ELF-1 (cell line): ENCODE results near the gene EIF2AK3.
"Not testable (repeated sequence)": the region's sequence is repeated elsewhere in the genome, so short reads cannot be mapped to it uniquely, and the experiment has no call there.

ENCODE experiments used
- DNase-seq: peaks from one replicate; pipeline ENCODE4 v3.0.0-alpha.2; 2016; ENCODE audit warnings: low read depth, low spot score

Gene EIF2AK3

GRCh38 chr2:88627055-88627855 is at the start of gene EIF2AK3:
Gene EIF2AK3 (minus strand): TSS chr2:88627464. CDS start chr2:88627274, 190 bp downstream.
- DNase-seq = peak; percentile 100

GRCh38 chr2:88673363-88673762 is 46.1 kb upstream of the EIF2AK3 start:
- DNase-seq = no peak

DNA sequence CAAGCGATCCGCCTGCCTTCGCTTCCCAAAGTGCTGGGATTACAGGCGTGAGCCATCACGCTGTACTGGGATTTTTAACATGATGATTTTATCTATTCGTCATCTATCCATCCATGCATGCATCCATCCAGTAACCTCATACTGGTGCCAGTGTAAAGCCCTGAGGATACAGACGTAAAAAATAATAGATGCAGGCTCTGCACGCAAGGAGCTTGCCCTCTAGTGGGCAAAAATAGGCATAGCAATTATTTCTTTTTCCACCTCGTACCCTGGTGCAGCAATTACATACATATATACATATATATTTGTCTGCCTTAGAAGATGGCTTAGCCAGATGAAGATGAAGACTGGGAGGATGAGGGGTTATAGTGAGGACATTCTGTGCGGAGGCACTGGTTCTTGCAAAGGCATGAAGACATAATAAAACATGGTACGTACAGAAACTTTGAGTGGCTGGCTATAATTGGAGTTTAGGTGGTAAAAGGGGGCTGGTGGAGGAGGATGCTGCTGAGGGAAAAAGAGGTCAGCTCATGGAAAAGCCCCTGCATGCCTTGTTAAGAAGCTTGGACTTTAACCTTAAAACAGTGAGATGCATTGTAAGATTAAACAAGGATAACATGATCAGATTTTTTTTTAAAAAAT is 44.6 kb upstream of the EIF2AK3 start:
- DNase-seq = peak; percentile 56

DNA sequence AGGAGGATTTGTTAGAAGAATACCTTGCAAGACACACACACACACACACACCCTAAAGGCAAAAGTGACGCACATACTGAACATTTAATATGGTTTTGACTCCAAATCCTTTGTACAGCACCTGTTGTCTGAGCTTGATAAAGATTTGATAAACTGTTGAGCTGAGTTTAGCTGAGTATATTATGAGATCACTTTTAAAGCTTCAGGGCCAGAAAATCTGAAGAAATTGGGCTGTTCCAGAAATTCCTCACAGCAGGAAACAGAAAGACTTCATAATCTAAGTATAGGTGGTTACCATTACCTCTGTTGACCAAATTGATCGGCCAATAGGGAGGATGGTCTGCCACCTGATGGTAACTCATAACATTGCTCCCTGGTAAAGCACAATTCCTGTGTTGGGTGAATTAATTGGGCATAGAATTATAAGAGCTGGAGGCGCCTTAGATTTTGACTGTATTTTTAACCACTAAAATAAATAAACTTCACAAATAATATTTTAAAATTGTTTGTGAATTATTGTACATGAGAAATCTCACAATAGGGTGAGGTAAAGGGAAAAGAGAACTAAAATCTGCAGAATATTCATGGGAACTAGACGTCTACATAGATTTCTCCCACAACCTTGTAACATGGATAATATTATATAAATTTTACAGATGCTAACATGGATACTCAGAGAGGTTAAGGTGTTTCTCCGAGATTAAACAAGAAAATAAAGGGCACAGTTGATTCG is 42.4 kb upstream of the EIF2AK3 start:
- peak; percentile 14 for DNase-seq

DNA sequence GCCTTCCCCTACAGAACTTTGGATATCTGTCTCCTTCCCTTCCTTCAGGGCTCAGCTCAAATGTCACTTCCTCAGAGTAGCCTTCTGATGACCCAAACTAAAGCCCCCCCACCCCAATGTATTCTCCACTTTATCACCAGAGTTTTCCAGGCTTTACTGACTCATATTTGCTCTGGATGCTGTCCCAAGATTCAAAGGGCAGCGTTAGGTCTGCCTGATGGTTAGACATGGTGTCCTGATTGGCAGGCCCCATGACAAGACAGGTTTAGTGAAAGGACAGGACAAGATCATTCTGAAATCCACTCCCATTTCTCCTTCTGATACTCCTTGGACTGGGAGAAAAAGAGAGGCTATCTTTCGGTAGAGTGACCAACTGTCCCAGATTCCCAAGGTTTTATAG is 41.6 kb upstream of the EIF2AK3 start:
- DNase-seq = no peak

DNA sequence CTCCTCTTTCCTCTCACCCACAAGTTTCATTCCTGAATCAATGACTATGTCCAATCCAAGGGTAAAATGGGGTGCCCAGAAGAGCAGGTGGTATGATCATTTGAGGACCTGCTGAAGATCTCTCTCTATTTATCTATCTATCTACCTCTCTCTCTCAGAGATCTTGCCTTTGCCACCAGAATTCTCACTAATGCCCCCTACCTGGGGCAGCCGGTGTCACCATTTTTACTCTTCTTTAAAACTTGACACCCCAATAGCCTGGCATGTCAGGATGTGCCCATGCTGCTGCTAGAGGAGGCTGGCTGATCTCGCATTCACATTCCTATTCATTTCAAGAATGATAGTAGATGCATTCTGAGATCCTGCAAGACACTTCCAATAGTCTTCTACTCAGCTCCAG is 40.0 kb upstream of the EIF2AK3 start:
- DNase-seq = no peak

DNA sequence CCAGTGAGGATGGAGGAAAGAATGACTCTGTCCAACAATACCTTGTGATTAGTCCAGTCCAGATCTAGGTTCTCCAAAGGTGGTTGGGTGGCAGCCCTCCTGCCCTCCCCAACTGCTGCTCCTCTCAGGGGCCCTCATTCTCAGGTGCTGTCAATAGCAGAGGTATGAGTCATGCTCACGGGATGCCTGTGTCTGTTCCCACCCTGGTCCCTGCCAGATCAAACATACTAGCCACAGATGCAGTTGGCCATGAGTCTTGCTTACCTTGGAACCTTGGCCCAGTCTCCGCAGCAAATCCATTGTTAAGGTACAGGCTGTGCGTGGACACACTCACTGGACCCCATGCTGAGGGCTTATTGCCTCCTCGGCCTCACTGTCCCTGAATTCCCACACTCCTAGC is 39.3 kb upstream of the EIF2AK3 start:
- no peak for DNase-seq

DNA sequence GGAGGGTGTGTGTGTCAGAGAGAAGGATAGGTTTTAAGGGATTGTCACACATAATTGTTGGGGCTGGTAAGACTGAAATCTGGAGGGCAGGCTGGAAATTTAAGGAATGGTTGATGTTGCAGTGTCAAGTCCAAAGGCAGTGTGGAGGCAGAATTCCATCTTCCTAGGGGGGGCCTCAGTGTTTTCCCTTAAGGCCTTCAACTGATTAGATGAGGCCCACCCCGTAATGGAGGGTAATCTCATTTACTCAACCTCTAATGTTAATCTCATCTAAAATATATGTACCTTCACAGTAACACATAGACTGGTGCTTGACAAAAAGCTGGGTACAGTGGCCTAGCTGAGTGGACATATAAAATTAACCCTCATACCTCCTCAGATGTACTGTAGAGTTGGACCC is 33.4 kb upstream of the EIF2AK3 start:
- no peak for DNase-seq

- DNase-seq = peak; percentile 92
Measured at GRCh38 chr2:88659538-88659915, 32.3 kb upstream of the EIF2AK3 start.

GRCh38 chr2:88658881-88659537 is 31.7 kb upstream of the EIF2AK3 start:
- DNase-seq = peak; percentile 48

DNA sequence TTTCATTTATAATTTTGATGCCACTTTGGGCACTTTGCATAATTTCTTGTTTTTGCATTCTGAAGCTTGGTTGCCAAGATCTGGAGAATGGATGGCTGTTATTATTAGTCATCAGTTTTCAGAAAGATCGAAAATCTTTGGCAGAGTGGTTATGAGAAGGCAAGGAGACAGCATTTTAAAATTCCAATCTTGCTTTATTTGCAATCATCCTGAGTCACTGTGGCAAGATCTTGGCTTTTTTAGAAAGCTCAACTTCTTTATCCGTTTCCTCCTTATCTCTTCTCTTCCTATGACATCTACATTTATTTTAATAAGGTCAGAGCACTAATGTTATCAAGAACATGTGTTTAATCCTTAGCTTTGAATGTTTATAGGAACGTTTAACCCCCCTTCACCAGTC is 31.1 kb upstream of the EIF2AK3 start:
- DNase-seq = no peak

DNA sequence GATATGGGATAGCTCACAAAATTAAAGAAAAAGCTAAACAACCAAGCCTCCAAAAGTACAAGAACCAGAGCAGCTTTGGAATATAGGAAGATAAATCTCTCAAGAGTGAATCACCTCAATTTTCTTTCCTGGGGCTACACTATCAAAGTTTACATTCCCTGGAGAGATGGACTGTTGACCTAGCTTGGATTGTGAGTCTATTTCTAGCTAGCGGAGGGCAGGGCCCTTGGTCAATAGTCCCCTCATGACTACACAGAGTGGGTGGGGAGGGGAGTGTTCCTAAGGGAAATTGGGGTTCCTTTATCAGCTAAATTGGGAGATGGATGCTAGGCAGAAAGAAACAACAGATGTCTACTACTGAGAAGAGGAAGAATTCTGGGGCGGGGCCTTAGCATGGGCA is 29.9 kb upstream of the EIF2AK3 start:
- no peak for DNase-seq

DNA sequence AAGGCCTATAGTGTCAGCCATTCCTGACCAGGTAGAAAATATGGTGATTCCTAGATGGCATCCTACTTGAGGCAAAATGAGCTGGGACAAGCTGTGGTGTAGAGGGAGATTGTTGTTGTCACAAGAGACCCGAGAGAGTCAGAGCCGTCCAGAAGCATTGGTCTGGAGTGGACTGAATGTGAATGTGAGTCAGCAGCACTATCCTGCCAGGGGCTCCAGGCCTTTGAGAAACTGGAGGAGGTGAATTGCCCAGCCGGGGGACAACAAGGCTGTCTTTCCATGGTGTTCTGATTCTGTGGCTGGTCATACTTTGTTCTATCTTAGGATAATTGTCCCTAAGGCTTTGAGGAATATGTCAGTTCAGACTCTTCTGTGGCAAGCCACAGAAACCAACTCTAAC is 29.4 kb upstream of the EIF2AK3 start:
- DNase-seq = peak; percentile 18

DNA sequence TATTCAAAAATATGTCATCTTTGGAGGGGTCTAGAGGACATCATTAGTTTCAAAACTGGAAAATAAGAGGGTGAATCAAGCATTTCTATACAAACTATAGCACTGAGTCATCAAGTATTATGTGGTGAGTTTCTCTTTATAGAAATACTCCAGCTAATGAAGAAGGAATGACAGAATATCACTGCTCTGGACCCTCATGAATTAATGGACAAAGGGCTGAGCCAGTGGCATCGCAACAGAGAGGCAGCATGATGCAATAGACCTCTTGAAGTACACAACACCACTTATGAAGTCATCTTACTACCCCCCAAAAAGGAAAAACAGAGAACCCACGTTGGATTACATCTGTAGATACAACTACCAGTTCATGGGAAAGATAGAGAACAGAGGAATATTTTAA is 27.4 kb upstream of the EIF2AK3 start:
- DNase-seq = no peak

DNA sequence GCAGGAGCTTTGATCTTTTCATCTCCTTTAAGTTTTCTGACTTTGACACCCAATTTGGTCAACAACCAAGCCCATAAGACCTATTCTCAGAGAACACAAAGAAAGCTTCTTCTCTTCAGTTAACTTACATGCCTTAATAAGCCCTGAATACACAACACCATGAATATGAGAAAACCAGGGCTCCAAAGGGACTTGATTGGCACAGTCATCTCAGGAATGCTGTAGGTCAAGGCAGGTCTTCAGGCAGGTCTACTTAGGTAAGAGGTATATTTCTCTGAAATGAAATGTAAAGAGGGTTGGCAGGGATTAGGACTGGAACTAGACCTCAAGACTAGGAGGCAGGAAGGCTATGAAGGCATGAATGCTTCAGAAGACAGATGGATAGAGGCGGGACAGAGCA is 24.4 kb upstream of the EIF2AK3 start:
- DNase-seq = peak; percentile 39

DNA sequence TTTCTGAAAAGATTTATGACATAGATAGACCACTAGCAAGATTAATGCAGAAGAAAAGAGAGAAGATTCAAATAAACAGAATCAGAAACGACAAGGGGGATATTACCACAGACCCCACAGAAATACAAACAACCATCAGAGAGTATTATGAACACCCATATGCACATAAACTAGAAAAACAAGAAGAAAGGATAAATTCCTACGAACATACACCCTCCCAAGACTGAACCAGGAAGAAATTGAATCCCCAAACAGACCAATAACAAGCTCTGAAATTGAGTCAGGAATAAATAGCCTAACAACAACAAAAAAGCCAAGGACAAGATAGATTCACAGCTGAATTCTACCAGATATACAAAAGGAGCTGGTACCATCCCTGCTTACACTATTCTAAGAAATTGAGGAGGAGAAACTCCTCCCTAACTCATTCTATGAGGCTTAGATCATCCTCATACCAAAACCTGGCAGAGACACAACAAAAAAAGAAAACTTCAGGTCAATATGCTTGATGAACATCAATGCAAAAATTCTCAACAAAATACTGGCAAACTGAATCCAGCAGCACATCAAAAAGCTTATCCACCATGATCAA is 18.1 kb upstream of the EIF2AK3 start:
- not testable (repeated sequence) for DNase-seq

DNA sequence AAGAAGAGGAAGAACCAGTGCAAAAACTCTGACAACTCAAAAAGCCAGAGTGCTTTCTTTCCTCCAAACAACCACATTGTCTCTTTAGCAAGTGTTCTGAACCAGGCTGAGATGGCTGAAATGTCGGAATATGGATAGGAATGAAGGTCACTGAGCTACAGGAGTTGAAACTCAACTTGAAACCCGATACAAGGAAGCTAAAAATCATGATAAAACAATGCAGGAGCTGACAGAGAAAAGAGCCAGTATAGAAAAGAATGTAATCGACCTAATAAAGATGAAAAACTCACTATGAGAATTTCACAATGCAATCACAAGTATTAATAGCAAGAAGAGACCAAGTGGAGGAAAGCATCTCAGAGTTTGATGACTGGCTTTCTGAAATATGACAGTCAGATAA is 15.0 kb upstream of the EIF2AK3 start:
- no peak for DNase-seq

DNA sequence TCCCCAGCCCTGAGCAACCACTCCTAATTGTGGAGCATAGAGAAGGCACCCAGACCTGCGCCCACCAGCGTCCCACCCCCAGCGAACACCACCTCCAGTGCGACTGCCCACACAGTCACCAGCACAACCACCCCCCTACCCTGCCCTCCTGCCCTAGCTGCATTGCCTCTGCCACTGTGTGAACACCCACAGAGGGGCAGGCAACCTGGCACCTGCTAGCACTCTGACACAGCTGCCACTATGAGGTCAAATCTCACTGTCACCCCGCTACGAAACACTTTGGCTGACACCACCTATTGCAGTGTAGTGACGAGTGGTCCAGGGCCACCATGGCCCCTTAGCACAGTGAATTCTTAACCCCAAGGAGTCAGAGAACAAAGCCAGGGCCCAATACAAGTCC is 14.1 kb upstream of the EIF2AK3 start:
- DNase-seq = no peak

DNA sequence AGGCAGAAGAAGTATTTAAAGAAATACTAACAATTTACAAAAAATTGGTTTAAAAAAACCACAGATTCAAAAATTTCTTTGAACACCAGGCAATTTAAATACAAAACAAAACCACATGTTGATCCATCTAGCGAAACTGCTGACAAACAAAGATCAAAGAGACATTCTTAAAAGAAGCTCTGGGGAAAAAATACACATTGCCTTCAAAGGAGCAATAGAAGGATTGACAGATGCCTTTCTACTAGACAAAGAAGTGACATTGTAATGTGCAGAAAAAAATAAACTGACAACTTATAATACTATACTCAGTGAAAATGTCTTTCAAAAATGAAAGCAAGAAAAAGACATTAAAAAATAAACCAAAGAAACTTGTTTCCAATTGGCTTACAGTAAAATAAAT is 12.6 kb upstream of the EIF2AK3 start:
- DNase-seq = no peak

DNA sequence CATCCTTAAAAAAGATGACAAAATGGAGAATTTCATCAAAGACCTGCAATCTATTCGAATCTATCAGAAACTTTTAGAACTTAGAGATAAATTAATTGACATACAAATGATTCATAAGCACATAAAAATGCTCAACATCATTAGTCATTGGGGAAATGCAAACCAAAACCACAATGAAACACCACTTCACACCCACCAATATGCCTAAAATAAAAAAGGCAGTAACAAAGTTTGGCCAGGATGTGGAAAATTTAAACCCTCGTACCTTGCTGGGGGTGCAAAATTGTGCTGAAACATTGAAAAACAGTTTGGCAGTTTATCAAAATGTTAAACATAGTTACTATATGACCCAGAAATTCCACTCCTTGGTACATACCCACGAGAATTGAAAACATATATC is 11.5 kb upstream of the EIF2AK3 start:
- DNase-seq = no peak

DNA sequence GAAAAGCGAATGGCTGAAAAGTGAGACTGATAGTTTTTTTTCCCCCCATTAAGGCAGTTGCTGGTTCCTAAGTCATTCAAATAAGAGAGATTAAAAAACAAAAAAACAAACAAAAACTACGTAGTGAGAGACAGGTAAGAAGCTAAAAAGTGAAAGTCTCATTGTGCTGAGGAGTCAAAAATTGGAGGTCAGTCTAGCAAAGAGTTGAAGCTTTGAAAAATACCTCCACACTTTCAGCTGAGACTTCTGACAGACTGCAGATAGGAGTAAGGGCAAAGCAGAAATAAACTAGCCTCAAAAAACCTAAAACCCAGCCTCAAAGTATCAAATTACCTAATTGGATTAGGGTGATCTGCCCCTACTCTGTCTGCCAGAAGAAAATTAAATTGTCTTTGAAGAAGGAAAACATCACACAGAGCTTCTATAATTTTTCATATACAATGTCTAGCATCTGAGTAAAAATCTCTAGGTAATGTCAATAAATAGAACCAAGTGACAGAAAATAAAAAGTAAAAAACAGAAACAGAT is 10.9 kb upstream of the EIF2AK3 start:
- no peak for DNase-seq

GRCh38 chr2:88637464-88637863 is 10.2 kb upstream of the EIF2AK3 start:
- DNase-seq = no peak
